ENCODE data around the gene SERINC3. TPM values are rescaled to one million over a fixed set of nuclear protein-coding genes. Genes with fewer than 3 reads are reported as not detected.

Gene SERINC3
- total and polyA plus RNA-seq, 2 experiments from 2014 or later: 80.0 to 128 TPM

DNA sequence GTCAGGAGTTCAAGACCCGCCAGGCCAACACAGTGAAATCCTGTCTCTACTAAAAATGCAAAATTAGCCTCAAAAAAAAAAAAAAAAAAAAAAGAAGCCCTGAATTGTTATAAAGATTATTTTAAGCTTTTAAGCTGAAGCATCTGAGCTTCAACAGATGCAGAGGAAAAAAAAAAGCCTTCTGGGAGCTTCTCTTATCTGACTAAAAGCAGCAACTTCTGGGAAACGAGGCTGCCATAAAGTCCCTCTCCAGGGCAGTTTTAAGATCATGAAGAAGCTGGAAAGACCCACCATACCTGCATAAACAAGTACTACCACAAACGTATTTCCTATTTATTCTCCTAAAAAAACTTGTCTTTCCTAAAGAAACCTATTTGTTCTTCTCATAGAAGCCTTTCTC, 3.6 kb downstream of the SERINC3 start:
- H3K9me3 ChIP-seq (ENCODE audit: low read depth): no peaks in the 10 kb centered on the region
- WGBS (ENCODE audit: low lambda C conversion rate, missing lambda C conversion rate): 46% methylated on average over 3 of the region's 3 CpGs
- H3K79me2 ChIP-seq: peaks cover 85% of the 10 kb centered on the region
- no peak overlapping the region for H3K4me3 ChIP-seq
- peak overlapping the region; percentile 26 for H3K27ac ChIP-seq
- H4K20me1 ChIP-seq (ENCODE audit: insufficient read depth, poor library complexity, severe bottlenecking): peaks cover 72% of the 10 kb centered on the region
- H2AFZ ChIP-seq: no peak overlapping the region
- H3K4me2 ChIP-seq: peak overlapping the region; percentile 95
- peaks cover 25% of the 10 kb centered on the region for H3K4me1 ChIP-seq (ENCODE audit: insufficient read depth)
- no peaks in the 10 kb centered on the region for H3K36me3 ChIP-seq (replicated peaks; ENCODE audit: insufficient read depth, low read depth)
- H3K9me2 ChIP-seq (replicated peaks; ENCODE audit: insufficient read depth): no peaks in the 10 kb centered on the region
- DNase-seq (ENCODE audit: low spot score): no peak
- TF ChIP-seq, protein P1, sequence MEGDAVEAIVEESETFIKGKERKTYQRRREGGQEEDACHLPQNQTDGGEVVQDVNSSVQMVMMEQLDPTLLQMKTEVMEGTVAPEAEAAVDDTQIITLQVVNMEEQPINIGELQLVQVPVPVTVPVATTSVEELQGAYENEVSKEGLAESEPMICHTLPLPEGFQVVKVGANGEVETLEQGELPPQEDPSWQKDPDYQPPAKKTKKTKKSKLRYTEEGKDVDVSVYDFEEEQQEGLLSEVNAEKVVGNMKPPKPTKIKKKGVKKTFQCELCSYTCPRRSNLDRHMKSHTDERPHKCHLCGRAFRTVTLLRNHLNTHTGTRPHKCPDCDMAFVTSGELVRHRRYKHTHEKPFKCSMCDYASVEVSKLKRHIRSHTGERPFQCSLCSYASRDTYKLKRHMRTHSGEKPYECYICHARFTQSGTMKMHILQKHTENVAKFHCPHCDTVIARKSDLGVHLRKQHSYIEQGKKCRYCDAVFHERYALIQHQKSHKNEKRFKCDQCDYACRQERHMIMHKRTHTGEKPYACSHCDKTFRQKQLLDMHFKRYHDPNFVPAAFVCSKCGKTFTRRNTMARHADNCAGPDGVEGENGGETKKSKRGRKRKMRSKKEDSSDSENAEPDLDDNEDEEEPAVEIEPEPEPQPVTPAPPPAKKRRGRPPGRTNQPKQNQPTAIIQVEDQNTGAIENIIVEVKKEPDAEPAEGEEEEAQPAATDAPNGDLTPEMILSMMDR (IDR thresholded peaks at IDR 0.05; ENCODE audit: poor library complexity): no peak
- TF ChIP-seq EZH2phosphoT487 (IDR thresholded peaks at IDR 0.05; ENCODE audit: low read depth, severe bottlenecking, unreplicated experiment) (no peak), EZH2 (IDR thresholded peaks at IDR 0.05; ENCODE audit: borderline replicate concordance) (no peak)
- no peaks in the 10 kb centered on the region for H3K27me3 ChIP-seq

DNA sequence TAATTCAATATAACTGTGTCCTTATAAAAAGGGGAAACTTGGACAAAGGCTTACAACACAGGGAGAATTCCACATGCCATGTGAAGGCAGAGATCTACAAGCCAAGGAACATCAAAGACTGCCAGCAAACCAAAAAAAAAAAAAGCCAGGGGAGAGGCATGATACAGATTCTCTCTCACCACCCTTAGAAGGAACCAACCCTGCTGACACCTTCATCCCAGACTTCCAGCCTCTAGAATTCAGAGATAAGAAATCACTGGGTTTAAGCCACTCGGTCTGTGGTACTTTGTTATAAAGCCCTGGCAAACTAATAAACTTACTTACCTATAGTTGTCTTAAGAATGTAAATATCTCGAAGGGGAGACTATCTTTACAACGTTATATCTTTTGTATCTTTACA, 4.4 kb downstream of the SERINC3 start:
- WGBS (ENCODE audit: low lambda C conversion rate, missing lambda C conversion rate): 21% methylated on average over 3 of the region's 3 CpGs
- peaks cover 93% of the 10 kb centered on the region for H3K79me2 ChIP-seq

DNA sequence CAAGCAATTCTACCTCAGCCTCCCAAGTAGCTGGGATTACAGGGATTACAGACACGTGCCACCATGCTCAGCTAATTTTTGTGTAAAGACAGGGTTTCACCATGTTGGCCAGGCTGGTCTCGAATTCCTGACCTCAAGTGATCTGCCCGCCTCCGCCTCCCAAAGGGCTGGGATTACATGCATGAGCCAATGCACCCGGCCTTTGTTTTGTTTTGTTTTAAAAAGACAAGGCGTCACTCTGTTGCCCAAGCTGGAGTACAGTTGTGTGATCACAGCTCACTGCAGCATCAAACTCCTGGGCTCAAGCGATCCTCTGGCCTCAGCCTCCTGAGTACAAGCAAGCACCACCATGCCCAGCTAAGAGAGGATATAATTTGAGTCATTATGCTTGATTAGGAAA, 5.4 kb downstream of the SERINC3 start:
- DNase-seq (ENCODE audit: low spot score): no peak
- H2AFZ ChIP-seq: no peak overlapping the region
- H3K9me2 ChIP-seq (replicated peaks; ENCODE audit: insufficient read depth): no peaks in the 10 kb centered on the region
- H3K4me2 ChIP-seq: no peak overlapping the region
- H3K4me1 ChIP-seq (ENCODE audit: insufficient read depth): peaks cover 25% of the 10 kb centered on the region
- no peaks in the 10 kb centered on the region for H3K27me3 ChIP-seq
- 74% methylated on average over 7 of the region's 7 CpGs for WGBS (ENCODE audit: low lambda C conversion rate, missing lambda C conversion rate)
- H3K79me2 ChIP-seq: peaks cover 100% of the 10 kb centered on the region
- H3K36me3 ChIP-seq (replicated peaks; ENCODE audit: insufficient read depth, low read depth): no peaks in the 10 kb centered on the region
- no peak overlapping the region for H3K27ac ChIP-seq
- H3K4me3 ChIP-seq: no peak overlapping the region
- H3K9me3 ChIP-seq (ENCODE audit: low read depth): no peaks in the 10 kb centered on the region
- TF ChIP-seq, protein P1 (IDR thresholded peaks at IDR 0.05; ENCODE audit: poor library complexity): no peak
- TF ChIP-seq EZH2phosphoT487 (IDR thresholded peaks at IDR 0.05; ENCODE audit: low read depth, severe bottlenecking, unreplicated experiment) (no peak), EZH2 (IDR thresholded peaks at IDR 0.05; ENCODE audit: borderline replicate concordance) (no peak)
- H4K20me1 ChIP-seq (ENCODE audit: insufficient read depth, poor library complexity, severe bottlenecking): peaks cover 81% of the 10 kb centered on the region

More for the DNA sequence above, 4.4 kb downstream of the SERINC3 start:
- no peaks in the 10 kb centered on the region for H3K36me3 ChIP-seq (replicated peaks; ENCODE audit: insufficient read depth, low read depth)
- H3K9me3 ChIP-seq (ENCODE audit: low read depth): no peaks in the 10 kb centered on the region
- H3K27me3 ChIP-seq: no peaks in the 10 kb centered on the region
- H3K4me2 ChIP-seq: peak overlapping the region; percentile 20
- TF ChIP-seq EZH2 (IDR thresholded peaks at IDR 0.05; ENCODE audit: borderline replicate concordance): no peak
- TF ChIP-seq, protein P1 (IDR thresholded peaks at IDR 0.05; ENCODE audit: poor library complexity): no peak
- no peak for TF ChIP-seq EZH2phosphoT487 (IDR thresholded peaks at IDR 0.05; ENCODE audit: low read depth, severe bottlenecking, unreplicated experiment)
- H3K27ac ChIP-seq: peak overlapping the region; percentile 26
- peaks cover 78% of the 10 kb centered on the region for H4K20me1 ChIP-seq (ENCODE audit: insufficient read depth, poor library complexity, severe bottlenecking)
- no peak for DNase-seq (ENCODE audit: low spot score)
- no peak overlapping the region for H2AFZ ChIP-seq
- H3K4me1 ChIP-seq (ENCODE audit: insufficient read depth): peaks cover 25% of the 10 kb centered on the region
- no peaks in the 10 kb centered on the region for H3K9me2 ChIP-seq (replicated peaks; ENCODE audit: insufficient read depth)
- H3K4me3 ChIP-seq: no peak overlapping the region

DNA sequence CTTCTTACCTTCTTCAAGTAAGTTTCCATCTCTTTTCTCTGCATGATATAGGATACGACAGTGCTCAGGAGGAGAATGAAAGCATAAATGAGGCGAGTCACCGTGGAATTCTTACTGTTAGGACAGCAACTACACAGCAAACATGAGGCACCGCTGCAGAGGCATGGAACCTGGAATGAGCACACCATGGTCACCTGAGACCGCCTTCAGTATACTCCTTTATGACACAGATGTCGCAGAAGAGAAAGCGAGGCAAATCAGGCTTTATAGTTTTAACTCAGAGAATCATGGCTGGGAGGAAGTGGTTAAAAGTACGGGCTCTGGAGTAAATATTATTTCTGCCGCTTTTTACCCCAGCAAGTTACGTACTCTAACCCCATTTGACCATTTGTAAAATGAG, 8.0 kb downstream of the SERINC3 start:
- TF ChIP-seq EZH2 (IDR thresholded peaks at IDR 0.05; ENCODE audit: borderline replicate concordance): no peak
- peaks cover 2% of the 10 kb centered on the region for H3K36me3 ChIP-seq (replicated peaks; ENCODE audit: insufficient read depth, low read depth)
- peaks cover 3% of the 10 kb centered on the region for H3K4me1 ChIP-seq (ENCODE audit: insufficient read depth)

More for the DNA sequence above, 8.0 kb downstream of the SERINC3 start:
- Histone ChIP-seq H3K4me3 (no peak overlapping the region), H3K9me2 (replicated peaks; ENCODE audit: insufficient read depth) (no peaks in the 10 kb centered on the region), H2AFZ (no peak overlapping the region), H4K20me1 (ENCODE audit: insufficient read depth, poor library complexity, severe bottlenecking) (peaks cover 57% of the 10 kb centered on the region), H3K27me3 (no peaks in the 10 kb centered on the region), H3K27ac (no peak overlapping the region), H3K9me3 (ENCODE audit: low read depth) (no peaks in the 10 kb centered on the region), H3K4me2 (no peak overlapping the region), H3K79me2 (peaks cover 94% of the 10 kb centered on the region)
- 86% methylated on average over 10 of the region's 10 CpGs for WGBS (ENCODE audit: low lambda C conversion rate, missing lambda C conversion rate)
- no peak for DNase-seq (ENCODE audit: low spot score)
